GM21447 (cell line): ENCODE data around the gene HS3ST3B1.

Experiments
- ATAC-seq: cut with Tn5 transposase; IDR thresholded peaks from one replicate; pipeline ENCODE4 v1.9.1; 2021; ENCODE audit not compliant: unreplicated experiment

HS3ST3B1 gene

GRCh38 chr17:14320098-14320497 lies 19.2 kb downstream of the HS3ST3B1 start:
- ATAC-seq: no peak

GRCh38 chr17:14320734-14321475 lies 20.0 kb downstream of the HS3ST3B1 start:
- no peak for ATAC-seq

GRCh38 chr17:14321476-14321949 lies 20.6 kb downstream of the HS3ST3B1 start:
- ATAC-seq: no peak

GRCh38 chr17:14321980-14322776 lies 21.3 kb downstream of the HS3ST3B1 start:
- ATAC-seq: no peak

- no peak for ATAC-seq
These were observed 22.7 kb downstream of the HS3ST3B1 start for GRCh38 chr17:14323522-14323981.

- ATAC-seq: no peak
These were observed 24.8 kb downstream of the HS3ST3B1 start for GRCh38 chr17:14325618-14326167.

GRCh38 chr17:14329900-14330491 lies 29.1 kb downstream of the HS3ST3B1 start:
- ATAC-seq: no peak

GRCh38 chr17:14330492-14330962 lies 29.6 kb downstream of the HS3ST3B1 start:
- no peak for ATAC-seq

GRCh38 chr17:14331225-14331981 lies 30.5 kb downstream of the HS3ST3B1 start:
- ATAC-seq: no peak

- no peak for ATAC-seq
These were observed 31.1 kb downstream of the HS3ST3B1 start for GRCh38 chr17:14331982-14332298.

GRCh38 chr17:14332331-14332730 lies 31.4 kb downstream of the HS3ST3B1 start:
- ATAC-seq: no peak

- no peak for ATAC-seq
These were observed 32.6 kb downstream of the HS3ST3B1 start for GRCh38 chr17:14333506-14333905.

- ATAC-seq: no peak
These were observed 33.5 kb downstream of the HS3ST3B1 start for GRCh38 chr17:14334276-14334840.

- no peak for ATAC-seq
These were observed 34.0 kb downstream of the HS3ST3B1 start for GRCh38 chr17:14334919-14335318.

- ATAC-seq: no peak
These were observed 35.5 kb downstream of the HS3ST3B1 start for GRCh38 chr17:14336418-14336817.

GRCh38 chr17:14337596-14338079 lies 36.8 kb downstream of the HS3ST3B1 start:
- no peak for ATAC-seq

- no peak for ATAC-seq
These were observed 40.2 kb downstream of the HS3ST3B1 start for GRCh38 chr17:14340857-14341754.

GRCh38 chr17:14341866-14342265 lies 41.0 kb downstream of the HS3ST3B1 start:
- ATAC-seq: no peak

- ATAC-seq: no peak
These were observed 45.9 kb downstream of the HS3ST3B1 start for GRCh38 chr17:14346801-14347200.
